HG02938 (cell line): ENCODE results near the gene MCF2L.
"Not testable (repeated sequence)": the region's sequence is repeated elsewhere in the genome, so short reads cannot be mapped to it uniquely, and the experiment has no call there.

Experiments used
- ATAC-seq: cut with Tn5 transposase; IDR thresholded peaks from one replicate; pipeline ENCODE4 v1.9.1; 2021; ENCODE audit warnings: mild to moderate bottlenecking, moderate library complexity; ENCODE audit not compliant: unreplicated experiment

MCF2L gene

DNA sequence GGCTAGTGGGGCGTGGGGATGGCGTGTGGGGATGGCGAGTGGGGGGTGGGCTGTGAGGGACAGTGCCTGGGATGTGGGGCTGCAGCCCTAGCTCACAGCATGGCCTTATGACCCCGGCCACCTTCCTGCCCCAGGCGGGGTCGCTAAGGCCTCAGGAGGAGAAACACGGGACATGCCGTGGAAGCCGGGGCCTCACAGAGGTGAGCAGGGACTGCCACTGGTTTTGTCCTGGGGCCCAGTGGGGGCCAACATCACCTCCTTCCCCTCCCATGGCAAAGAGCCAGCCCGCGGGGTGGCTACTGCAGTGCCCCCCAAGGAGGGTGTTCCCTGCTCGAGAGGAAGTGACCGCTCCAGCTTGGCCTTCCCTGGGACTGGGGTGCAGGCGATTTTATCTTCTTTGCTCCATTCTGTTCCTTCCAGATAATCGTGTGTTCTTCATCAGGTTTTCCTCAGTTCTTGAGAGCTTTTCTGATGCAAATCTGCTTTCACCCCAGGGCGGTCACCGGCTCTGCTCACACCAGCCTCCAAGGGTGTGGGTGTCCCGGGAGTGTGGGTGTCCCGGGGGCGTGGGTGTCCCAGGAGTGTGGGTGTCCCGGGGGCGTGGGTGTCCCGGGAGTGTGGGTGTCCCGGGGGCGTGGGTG is 137.8 kb downstream of the MCF2L start:
- ATAC-seq, result no peak

DNA sequence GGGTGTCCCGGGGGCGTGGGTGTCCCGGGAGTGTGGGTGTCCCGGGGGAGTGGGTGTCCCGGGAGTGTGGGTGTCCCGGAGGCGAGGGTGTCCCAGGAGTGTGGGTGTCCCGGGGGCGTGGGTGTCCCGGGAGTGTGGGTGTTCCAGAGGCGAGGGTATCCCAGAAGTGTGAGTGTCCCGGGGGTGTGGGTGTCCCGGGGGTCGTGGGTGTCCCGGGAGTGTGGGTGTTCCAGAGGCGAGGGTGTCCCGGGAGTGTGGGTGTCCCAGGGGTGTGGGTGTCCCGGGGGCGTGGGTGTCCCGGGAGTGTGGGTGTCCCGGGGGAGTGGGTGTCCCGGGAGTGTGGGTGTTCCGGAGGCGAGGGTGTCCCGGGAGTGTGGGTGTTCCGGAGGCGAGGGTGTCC is 139.5 kb downstream of the MCF2L start:
- not testable (repeated sequence) for ATAC-seq

GRCh38 chr13:113109151-113110047 is 140.4 kb downstream of the MCF2L start:
- ATAC-seq, result no peak

- no peak for ATAC-seq
These were observed 141.2 kb downstream of the MCF2L start for GRCh38 chr13:113110048-113110851.

DNA sequence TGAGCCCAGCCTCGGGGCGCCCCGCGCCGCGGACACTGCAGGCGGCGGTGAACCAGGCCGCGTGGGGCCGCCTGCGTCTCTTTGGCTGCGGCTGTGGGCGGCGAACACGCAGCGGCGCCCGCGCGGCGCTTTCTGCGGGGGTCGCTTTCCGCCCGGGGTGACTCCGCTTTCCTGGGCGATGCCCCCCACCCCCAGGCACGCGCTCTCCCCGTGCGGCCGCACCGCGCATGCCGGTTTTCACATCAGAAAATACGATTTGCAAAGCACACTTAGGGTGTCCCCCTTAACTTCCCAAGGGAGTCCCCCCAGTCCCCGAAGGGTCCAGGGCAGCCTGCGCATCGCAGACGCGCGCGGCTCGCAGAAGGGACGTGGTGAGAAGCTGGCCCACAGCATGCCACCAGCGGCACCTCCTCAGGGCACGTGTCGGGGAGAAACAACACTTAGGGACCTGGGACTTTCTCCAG is 141.9 kb downstream of the MCF2L start:
- ATAC-seq, result no peak

DNA sequence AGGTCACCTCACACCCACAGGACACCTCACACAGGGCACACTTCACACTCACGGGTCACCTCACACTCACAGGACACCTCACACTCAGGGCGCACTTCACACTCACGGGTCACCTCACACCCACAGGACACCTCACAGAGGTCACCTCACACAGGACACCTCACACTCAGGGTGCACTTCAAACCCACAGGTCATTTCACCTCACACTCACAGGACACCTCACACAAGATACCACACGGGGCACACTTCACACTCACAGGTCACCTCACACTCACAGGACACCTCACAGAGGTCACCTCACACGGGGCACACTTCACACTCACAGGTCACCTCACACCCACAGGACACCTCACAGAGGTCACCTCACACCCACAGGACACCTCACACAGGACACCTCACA is 142.8 kb downstream of the MCF2L start:
- ATAC-seq, result not testable (repeated sequence)

DNA sequence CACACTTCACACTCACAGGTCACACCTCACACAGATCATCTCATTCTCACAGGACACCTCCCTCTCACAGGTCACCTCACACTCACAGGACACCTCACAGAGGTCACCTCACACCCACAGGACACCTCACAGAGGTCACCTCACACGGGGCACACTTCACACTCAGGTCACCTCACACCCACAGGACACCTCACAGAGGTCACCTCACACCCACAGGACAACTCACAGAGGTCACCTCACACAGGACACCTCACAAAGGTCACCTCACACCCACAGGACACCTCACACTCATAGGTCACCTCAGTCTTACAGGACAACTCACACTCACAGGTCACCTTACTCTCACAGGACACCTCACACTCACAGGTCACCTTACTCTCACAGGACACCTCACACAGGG is 143.5 kb downstream of the MCF2L start:
- not testable (repeated sequence) for ATAC-seq

- ATAC-seq, result no peak
These were observed 144.2 kb downstream of the MCF2L start for GRCh38 chr13:113112893-113113845.

- no peak for ATAC-seq
These were observed 144.8 kb downstream of the MCF2L start for GRCh38 chr13:113113846-113114271.

- no peak for ATAC-seq
These were observed 145.7 kb downstream of the MCF2L start for GRCh38 chr13:113114511-113115362.

DNA sequence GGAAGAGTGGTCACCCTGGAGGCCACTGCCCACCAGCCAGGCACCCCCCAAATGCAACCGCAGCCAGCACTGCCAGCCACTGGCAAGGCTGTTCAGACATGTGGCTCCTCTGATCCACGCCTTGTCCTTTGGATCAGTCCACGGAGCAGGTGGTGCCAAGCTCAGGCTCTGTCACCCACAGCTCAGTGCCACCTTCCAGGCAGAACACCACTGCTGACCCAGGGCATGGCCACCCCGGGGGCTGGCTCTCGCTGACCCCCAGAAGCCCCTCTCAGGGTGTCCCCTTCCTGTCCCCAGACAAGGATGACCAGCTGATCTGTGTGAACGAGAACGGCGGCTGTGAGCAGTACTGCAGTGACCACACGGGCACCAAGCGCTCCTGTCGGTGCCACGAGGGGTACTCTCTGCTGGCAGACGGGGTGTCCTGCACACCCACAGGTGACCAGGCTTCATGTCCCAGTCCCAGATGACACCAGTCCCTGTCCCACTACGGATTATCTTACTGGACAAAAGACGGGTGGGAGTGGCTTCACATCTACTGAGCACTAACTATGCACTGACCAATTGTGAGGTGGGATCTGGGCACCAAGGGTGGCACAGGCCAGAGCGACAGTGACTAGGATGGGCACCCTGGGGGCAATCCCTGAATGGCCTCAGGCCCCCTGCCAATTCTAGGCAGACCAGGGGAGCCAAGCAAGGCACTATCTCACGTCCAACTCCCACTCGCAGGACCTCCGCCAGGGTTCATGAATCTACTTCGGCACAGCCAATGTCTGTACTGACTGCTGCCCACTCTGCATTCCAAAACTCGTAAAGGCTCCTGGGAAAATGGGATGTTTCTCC is 146.6 kb downstream of the MCF2L start:
- no peak for ATAC-seq

DNA sequence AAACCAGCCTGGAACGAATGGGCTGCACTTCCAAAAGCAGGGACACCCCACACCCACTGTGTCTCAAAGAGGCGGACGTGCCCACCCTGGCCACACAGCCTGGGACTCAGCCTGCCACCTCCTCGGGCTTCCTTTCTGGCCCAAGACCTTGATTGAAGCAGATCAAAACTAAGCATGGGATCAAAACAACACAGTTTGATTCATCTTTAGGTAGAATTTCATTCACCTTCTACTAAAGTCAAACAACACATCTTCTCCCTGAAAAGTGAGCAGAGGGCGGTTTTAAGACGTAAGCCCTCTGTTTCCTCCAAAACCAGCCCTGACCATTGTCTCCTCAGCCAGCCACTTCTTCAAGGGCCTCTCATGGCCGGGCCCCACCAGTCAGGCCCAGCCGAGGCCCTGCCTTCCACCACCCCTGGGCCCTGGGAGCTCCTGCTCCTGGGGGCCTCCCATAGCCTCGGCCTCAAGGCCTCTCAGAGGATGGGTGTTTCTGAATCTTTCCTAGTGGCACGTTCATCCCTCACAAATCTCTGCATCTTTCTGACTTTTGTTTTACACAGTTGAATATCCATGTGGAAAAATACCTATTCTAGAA is 147.3 kb downstream of the MCF2L start:
- ATAC-seq, result no peak

DNA sequence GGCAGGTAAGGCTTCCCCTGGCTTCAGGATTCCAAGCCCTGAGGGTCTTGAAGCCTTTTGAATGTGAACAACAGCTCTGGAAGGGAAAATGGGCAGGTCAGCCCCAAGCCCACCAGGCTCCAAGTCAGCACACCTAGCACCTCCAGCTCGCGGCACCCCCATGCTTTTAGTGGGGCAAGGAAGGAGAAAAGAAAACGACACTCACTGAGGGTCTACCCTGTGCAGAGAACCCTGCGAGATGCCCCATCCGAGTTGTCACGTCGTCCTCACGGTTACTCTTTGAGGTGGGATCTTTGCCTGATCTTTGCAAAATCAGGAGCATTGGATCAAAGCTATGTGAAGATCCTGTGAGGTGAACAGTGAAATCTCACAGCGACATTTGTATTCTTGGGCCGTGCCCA is 147.9 kb downstream of the MCF2L start:
- ATAC-seq, result no peak

- ATAC-seq, result no peak
These were observed 148.4 kb downstream of the MCF2L start for GRCh38 chr13:113117335-113117872.

GRCh38 chr13:113117911-113118260 is 148.9 kb downstream of the MCF2L start:
- no peak for ATAC-seq

DNA sequence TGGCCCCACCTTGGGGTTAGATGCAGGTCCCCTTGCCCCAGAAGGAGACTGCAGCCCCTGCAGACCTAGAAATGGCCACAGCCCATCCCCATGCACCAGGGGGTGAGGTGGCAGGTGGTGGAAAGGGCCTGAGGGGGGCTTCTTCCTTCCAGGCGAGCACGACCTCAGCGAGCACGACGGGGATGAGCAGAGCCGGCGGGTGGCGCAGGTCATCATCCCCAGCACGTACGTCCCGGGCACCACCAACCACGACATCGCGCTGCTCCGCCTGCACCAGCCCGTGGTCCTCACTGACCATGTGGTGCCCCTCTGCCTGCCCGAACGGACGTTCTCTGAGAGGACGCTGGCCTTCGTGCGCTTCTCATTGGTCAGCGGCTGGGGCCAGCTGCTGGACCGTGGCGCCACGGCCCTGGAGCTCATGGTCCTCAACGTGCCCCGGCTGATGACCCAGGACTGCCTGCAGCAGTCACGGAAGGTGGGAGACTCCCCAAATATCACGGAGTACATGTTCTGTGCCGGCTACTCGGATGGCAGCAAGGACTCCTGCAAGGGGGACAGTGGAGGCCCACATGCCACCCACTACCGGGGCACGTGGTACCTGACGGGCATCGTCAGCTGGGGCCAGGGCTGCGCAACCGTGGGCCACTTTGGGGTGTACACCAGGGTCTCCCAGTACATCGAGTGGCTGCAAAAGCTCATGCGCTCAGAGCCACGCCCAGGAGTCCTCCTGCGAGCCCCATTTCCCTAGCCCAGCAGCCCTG is 149.4 kb downstream of the MCF2L start:
- no peak for ATAC-seq
